WERI-Rb-1 (cell line): Measurements from ENCODE around the gene ARL4C.

Experiments
- DNase-seq: peaks from one replicate; pipeline ENCODE4 v3.0.0-alpha.2; 2020
- H3K27ac ChIP-seq: fragments of 250-450 bp; sonication (Bioruptor Pico); 2 replicates; pipeline ENCODE4 v1.5.1; 2020; ENCODE audit warnings: mild to moderate bottlenecking, moderate library complexity
- H3K27me3 ChIP-seq: fragments of 250-450 bp; sonication (Bioruptor Pico); 2 replicates; pipeline ENCODE4 v1.5.1; 2021; ENCODE audit warnings: mild to moderate bottlenecking, low read depth, moderate library complexity; ENCODE audit not compliant: insufficient read depth, severe bottlenecking
- H3K36me3 ChIP-seq: fragments of 250-450 bp; sonication (Bioruptor Pico); 2 replicates; pipeline ENCODE4 v1.5.1; 2020; ENCODE audit warnings: mild to moderate bottlenecking, moderate library complexity
- H3K4me3 ChIP-seq: 2 replicates; pipeline ENCODE4 v1.5.1; 2011; ENCODE audit warnings: low read depth, mild to moderate bottlenecking, control low read depth, low read length
- H3K9me3 ChIP-seq: fragments of 250-450 bp; sonication (Bioruptor Pico); 2 replicates; pipeline ENCODE4 v1.5.1; 2021; ENCODE audit warnings: mild to moderate bottlenecking, moderate library complexity; ENCODE audit not compliant: severe bottlenecking
- CTCF ChIP-seq: IDR thresholded peaks from 2 replicates; pipeline ENCODE4 v1.5.1; 2011; ENCODE audit warnings: low read depth, mild to moderate bottlenecking, control low read depth, inconsistent platforms, low read length

ARL4C gene

GRCh38 chr2:234467289-234467688 is 29.6 kb downstream of the ARL4C start:
- H3K27ac ChIP-seq: no peak overlapping the region
- TF ChIP-seq CTCF: no peak
- no peaks in the 10 kb centered on the region for H3K36me3 ChIP-seq
- H3K4me3 ChIP-seq: no peak overlapping the region
- no peak for DNase-seq
- no peaks in the 10 kb centered on the region for H3K27me3 ChIP-seq
- no peaks in the 10 kb centered on the region for H3K9me3 ChIP-seq

- Histone ChIP-seq H3K36me3 (no peaks in the 10 kb centered on the region), H3K27ac (no peak overlapping the region), H3K9me3 (no peaks in the 10 kb centered on the region), H3K4me3 (no peak overlapping the region), H3K27me3 (no peaks in the 10 kb centered on the region)
- DNase-seq: no peak
- no peak for TF ChIP-seq CTCF
Observed at GRCh38 chr2:234464291-234464645, 32.6 kb downstream of the ARL4C start.

GRCh38 chr2:234463626-234464290 is 33.1 kb downstream of the ARL4C start:
- H3K4me3 ChIP-seq: no peak overlapping the region
- no peak for DNase-seq
- no peak for TF ChIP-seq CTCF

GRCh38 chr2:234462218-234462992 is 34.5 kb downstream of the ARL4C start:
- H3K4me3 ChIP-seq: no peak overlapping the region
- DNase-seq: no peak
- H3K9me3 ChIP-seq: no peaks in the 10 kb centered on the region
- no peaks in the 10 kb centered on the region for H3K27me3 ChIP-seq
- H3K36me3 ChIP-seq: no peaks in the 10 kb centered on the region
- no peak overlapping the region for H3K27ac ChIP-seq
- TF ChIP-seq CTCF: no peak

More at GRCh38 chr2:234463626-234464290, 33.1 kb downstream of the ARL4C start:
- Histone ChIP-seq H3K9me3 (no peaks in the 10 kb centered on the region), H3K36me3 (no peaks in the 10 kb centered on the region), H3K27me3 (no peaks in the 10 kb centered on the region), H3K27ac (no peak overlapping the region)

- H3K27ac ChIP-seq: no peak overlapping the region
- no peak for DNase-seq
- no peak overlapping the region for H3K4me3 ChIP-seq
- H3K9me3 ChIP-seq: no peaks in the 10 kb centered on the region
- no peak for TF ChIP-seq CTCF
- no peaks in the 10 kb centered on the region for H3K36me3 ChIP-seq
- H3K27me3 ChIP-seq: no peaks in the 10 kb centered on the region
Observed at GRCh38 chr2:234459401-234460009, 37.4 kb downstream of the ARL4C start.
